HTERT RPE-1 (cell line): ENCODE measurements around the gene MOB3A.
"Not testable (repeated sequence)": the region's sequence is repeated elsewhere in the genome, so short reads cannot be mapped to it uniquely, and the experiment has no call there.

Experiments used
- in situ Hi-C: fragments of 300-500 bp; cut with MboI; formaldehyde crosslinking; loops from 4 replicates; pipeline ENCODE4 v1.14.3; 2020; ENCODE audit warnings: low sequenced_read_pairs

MOB3A gene

DNA sequence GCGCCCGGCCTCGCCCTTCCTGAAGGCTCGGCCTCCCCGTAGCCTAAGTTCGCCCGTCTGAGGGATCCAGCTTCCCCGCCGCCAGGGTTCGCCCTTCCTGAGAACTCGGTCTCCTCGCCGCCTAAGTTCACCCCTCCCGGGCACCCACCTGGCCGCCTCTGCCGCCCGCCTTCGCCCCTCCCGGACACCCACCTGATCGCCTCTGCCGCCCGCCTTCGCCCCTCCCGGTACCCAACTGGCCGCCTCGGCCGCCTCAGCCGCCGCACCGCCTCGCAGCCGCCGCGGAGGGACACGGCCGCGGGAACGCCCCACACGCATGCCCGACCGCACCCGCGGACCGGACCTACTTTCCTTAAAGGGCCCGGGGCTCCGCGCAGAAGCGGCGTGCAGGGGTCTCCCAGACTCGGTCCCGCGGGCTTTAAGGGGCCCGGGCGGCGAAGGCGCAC is at the start of gene MOB3A:
TSS of gene MOB3A (minus strand) at position 293 of the 446 bp plus-strand sequence. CDS start 17,766 bp downstream, outside the sequence.
- in situ Hi-C loops: no loop called here

DNA sequence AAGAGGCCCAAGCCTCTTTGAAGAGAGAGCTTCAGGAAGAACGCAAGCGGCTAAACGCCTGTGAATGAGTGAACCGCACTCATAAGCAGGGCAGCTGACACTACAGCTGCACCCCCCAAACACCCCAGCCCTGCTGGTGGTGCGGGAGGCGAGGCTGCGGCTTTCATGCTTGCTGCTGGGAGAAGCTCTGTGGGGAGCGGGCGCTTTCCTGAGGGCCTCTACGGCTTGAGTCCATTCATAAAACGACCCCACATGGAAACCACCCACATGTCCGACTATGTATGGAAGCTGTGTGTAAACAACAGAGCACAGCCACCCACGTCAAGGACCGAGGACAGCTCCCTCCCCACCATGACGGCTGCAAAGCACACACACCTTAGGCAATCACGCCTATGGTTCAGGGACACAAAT is 49.7 kb upstream of the MOB3A start:
- in situ Hi-C loops: no loop called here

DNA sequence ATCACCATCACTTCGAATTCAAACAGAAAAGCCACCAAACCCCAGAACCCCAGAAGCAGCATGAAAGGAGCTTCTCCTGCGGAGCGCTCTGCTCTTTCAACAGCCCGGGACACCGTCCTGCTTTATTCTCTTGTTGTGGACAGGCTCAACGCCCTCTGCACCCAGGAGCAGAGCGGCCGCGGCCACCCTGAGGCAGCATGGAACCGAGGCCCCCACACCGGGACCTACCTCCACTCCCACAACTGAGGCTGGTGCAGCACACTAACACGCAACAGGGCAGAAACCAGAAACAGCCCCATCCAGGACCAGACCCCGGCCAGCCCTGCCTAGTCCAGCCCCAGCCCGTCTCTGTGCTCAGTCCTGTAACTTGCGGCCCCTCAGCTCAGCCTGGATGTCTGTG is 48.1 kb upstream of the MOB3A start:
- in situ Hi-C loops: no loop called here

DNA sequence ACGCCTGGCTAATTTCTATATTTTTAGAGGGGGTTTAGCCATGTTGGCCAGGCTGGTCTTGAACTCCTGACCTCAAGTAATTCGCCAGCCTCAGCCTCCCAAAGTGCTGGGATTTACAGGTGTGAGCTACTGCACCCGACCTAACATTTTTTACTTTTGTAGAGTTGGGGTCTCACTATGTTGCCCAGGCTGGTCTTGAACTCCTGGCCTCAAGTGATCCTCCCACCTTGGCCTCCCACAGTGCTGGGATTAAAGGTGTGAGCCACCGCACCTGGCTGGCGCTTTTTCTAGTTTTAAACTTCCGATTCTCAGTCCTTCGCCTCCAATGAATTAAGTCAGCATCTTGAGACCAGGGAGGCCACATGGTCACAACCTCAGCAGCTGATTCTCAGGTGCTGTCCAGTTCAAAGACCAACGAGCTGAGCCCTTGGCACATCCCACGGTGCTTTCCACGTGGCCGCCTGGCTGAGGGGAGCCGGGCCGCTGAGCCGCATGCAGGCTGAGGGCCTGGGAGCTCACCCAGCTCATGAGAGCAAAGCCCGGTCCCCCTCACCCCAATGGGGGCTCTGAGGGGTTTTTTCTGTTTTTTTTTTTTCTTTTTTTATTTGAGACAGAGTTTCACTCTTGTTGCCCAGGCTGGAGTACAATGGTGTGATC is 46.2 kb upstream of the MOB3A start:
- in situ Hi-C loops: no loop called here

DNA sequence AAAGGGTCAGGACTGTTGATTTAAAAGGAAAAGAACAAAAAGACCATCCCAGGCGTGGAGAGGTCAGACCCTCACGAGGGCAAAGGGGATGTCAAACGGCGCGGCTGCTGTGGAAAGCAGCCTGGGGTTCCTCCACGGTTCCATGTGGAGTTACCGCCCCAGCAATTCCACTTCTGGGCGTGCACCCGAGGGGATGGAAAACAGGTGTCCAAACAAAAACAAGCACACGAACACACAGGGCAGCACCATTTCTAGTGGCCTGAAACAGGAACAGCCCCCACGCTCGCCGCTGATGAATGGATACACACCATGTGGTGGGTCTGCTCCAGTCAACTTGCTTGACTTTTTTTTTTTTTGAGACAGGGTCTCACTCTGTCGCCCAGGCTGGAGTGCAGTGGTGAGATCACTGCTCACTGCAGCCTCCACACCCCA is 44.0 kb upstream of the MOB3A start:
- in situ Hi-C loops: no loop called here

DNA sequence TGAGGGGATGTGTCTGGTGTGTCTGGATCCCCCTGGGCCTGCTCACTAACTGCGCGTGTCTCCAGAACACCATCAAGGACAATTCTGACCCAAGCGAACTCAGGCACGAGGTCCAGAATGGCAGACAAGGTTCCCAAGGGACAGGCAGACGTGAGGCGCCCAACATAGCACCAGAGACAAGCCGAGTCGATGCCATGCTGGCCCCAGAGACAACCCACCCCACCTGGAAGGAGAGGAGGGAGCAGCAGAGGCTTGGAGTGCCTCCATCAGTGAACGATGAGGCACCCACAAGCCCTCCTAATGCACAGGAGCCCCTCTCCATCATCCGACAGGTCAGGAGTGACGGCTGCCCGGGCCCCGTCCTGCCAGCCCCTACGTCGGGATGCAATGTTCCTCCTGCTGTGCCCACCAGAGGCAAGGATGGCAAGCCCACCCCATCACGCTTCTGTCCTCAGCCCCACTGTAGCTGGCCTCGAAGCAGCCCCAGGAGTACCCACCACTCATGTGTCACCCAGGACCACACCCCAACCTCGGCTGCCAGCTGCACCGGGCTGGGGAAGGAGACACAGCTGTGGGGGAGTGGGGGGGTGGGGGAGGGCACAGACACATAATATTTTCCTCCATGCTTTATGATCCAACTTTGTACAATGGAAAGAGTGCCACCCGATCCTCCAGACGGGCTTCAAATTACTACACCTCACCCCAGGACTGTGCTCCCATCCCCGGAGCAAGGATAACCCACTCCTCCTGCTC is 43.4 kb upstream of the MOB3A start:
- in situ Hi-C loops: no loop called here

DNA sequence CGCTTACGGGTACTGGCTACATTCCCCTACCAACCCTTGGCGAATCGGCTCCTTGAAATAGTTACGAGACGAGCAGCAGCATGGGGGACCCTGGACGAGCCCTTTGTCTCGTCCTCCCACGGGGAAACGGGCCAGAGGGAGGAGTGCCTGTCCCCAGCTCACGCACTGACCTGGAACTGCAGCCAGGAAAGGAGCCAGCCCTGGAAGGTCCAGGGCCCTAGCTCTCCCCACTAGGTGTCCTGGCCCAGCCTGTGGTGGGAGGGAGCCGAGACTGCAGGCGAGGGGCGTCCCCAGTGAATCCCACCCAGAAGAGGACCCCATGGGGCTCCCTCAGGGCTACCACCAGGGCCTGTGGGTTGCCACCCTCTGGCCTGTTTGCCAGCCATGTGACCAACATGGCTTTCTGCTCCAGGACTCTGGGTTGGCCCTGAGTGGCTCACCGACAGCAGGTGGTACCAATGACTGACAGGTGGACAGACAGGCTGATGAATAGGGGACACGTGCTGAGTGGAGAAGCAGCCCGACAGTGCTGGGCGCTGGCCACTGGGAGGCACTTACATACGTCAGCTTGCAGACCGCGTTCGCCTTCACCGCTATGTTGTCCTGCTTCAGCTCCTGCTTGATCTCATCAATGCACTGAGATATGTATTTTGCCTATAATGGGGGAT is 42.1 kb upstream of the MOB3A start:
- in situ Hi-C loops: no loop called here

DNA sequence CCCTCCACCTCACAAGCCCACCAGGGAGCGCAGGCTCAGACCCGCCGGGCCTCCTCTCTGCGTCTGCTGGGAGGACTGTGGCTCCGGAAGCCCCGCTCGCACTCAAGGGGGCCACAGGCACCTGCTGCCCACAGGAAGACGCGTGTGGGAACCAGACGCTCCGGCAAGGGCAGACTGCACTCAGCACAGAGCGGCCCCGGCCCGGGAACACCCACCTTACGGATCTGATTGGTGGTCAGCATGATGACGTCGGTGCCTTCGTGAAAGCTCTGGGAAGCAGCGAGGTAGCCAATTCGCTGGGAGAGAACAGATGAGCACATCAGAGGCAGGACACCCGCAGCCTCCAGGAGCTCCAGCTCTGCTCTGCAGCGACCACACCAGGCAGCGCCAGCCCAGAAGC is 40.7 kb upstream of the MOB3A start:
- in situ Hi-C loops: no loop called here

DNA sequence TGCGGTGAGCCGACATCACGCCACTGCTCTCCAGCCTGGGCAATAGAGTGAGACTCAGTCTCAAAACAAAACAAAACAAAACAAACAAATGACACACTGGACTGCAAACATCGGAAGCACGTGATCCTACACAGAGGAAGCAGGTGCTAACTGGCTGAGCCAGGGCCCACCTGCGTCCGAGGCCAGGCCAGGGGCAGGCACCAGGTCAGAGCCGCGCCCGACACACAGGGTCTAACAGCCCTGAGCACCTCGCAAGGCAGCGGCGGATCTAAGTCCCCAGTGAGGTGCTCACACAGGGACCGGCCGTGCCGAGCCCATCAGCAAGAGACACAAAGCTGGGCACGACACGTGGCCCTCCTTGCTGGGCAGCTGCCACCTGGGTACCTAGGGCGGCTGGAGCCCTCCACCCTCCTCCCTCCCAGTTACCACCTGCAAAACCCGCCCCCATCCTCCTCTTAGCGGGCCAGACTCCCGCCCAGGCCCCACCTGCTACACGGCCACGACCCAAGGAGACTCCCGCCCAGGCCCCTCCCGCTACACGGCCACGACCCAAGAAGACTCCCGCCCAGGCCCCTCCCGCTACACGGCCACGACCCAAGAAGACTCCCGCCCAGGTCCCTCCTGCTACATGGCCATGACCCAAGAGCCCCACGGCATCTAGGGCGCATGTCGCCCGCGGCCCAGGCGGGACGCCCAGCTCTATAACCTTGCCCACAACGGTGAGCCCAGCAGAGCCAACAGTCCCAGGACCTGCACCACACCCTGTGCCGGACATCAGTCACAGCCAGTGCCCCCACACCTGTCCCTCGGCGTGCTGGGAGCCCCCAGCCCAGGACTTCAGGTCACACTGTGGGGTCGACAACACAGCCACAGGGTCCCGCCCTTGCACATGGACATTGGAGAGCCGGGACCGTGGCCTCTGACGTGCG is 39.6 kb upstream of the MOB3A start:
- in situ Hi-C loops: no loop called here

DNA sequence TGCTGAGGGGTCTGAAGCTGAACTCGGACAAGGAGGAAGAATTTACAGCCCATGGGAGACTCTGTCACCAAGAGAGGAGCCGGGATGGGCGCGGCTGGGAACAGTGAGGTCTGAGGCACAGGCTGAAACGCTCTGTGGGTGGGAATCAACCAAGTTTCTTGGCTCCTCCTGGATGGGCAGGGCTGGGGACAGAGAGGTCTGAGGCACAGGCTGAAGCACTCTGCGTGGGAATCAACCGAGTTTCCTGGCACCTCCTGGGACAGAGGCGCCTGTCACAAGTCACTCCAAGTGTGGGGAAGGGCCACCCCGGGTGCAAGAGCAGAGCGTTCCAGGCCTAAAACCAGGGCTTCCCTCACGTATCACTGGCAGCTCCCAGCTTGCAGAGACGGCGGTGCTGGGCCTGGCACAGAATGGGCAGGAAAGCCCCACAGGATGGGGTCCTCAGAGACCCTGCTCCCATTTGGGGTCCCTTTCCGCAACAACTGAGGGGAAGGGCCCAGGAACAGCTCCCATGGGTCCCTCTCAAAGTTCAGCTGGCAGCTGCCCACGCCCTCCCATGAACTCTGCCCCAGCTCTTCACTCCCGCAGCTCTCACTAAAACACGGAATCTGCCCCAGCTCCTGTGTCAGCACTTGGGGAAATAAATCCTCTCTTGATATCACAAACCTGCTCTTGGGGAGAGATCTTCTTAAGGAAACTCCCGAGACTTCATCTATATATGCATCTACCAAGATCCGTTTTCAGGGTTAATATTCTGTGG is 36.8 kb upstream of the MOB3A start:
- in situ Hi-C loops: no loop called here

DNA sequence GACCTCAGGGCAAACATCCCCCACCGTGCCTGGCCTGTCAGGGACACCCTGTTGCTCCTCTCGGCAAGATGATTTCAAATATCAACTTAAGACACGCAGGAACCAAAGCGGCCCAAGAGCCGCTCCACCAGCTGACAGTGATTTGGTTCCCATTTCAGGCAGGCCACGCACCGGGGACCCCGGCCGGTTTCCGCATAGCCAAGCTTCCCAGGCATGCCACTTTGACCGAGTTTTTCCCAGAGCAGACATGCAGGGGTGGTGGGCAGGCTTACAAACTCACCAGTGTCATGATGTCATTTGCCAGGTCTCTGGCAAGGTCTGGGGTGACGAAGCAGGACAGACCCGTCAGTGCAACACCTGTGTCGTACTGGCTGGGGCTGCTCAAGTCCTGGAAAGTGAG is 36.1 kb upstream of the MOB3A start:
- in situ Hi-C loops: no loop called here

DNA sequence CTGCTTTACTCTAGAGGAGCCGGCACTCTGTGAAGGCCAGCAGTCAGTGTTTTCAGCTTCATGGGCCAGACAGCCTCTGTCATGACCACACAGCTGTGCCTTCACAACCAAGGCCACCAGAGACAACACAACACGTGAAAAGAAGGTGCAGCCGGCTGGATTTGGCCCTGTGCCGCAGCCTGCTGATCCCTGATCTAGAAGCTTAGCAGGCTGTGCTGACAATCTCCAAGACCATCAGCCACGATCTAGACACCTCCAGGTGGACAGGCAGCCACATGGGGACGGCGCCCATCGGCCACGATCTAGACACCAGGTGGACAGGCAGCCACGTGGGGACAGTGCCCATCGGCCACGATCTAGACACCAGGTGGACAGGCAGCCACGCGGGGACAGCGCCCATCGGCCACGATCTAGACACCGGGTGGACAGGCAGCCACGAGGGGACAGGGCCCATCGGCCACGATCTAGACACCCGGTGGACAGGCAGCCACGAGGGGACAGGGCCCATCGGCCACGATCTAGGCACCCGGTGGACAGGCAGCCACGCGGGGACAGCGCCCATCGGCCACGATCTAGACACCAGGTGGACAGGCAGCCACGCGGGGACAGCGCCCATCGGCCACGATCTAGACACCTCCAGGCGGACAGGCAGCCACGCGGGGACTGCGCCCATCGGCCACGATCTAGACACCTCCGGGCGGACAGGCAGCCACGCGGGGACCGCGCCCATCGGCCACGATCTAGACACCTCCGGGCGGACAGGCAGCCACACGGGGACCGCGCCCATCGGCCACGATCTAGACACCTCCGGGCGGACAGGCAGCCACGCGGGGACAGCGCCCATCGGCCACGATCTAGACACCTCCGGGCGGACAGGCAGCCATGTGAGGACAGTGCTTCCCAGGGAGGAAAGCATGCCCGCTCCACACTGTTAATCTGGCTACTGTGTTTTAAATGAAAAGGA is 35.2 kb upstream of the MOB3A start:
- in situ Hi-C loops: not testable (repeated sequence)

DNA sequence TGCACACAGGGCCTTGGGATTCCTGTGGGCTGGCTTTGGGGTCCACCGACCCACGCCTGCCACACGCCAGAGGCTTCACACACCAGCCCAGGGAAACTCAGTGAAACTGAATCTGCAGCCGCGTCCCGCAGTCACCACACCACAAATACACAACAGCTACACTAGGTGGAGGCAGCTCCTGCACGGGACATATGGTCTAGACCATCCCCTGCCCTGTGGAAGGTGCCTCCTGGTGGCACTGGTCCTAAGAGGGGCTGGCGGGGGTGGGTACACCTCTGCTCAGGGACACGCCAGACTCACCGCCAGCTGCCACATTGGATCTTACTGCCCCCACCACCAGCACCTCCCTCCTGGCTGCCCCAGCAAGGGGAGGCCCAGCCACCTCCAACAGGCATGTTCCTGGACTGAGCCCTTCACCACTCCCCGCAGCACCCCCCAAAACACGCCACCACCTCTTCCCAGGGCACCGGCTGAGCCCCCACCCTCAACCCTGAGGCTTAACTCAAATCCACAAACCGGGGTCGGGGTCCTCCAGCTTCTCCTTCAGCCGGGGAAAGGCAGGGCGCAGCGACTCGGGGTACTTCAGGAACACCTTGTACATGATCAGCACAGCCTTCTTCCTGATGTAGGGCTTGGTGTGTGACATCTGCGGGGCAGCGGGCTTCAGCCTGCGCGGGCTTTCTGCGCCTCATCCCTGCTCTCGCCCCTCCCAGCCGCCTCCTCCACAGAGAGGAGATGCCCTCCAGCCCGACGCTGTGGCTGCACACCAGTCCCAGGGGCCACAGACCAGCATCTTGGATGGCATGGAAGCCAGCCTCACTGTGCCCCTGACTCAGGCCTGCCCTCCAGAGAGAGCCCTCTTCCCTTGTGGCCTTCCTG is 34.0 kb upstream of the MOB3A start:
- in situ Hi-C loops: no loop called here

DNA sequence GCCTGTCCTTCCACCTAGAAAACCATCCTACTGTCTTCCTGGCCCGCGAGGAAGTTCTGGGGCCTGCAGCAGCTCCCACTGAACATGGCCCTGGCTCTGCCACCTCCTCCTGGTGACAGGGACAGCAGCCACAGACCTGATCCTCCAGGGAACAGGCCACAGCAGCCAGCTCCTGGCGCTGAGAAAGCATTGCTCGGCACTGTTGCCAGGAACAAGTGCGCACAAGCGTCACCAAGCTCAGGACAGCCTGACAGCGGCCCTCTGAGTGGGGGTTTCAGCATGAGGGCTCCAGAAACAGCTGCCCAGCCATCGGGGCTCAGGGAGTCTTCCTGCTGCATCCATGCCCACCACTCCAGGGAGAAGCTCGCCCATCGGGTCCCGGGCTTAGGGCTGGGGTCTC is 33.4 kb upstream of the MOB3A start:
- in situ Hi-C loops: no loop called here

DNA sequence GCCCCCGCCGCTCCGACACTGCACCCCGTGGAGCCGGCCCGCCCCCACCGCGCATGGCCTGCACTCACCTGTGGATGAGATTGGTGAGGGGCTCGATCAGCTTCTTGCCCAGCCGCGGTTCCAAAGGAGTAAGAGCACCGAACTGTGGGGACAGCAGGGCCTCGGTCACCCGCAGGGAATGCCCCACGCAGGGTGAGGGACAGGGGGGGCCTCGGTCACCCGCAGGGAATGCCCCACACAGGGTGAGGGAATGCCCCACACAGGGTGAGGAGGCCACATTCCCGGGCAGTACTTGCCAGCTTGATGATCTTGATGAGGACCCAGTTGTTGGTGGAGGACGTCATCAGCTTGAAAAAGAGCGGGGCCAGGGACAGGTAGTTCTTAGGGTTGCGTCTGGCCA is 32.9 kb upstream of the MOB3A start:
- in situ Hi-C loops: no loop called here

DNA sequence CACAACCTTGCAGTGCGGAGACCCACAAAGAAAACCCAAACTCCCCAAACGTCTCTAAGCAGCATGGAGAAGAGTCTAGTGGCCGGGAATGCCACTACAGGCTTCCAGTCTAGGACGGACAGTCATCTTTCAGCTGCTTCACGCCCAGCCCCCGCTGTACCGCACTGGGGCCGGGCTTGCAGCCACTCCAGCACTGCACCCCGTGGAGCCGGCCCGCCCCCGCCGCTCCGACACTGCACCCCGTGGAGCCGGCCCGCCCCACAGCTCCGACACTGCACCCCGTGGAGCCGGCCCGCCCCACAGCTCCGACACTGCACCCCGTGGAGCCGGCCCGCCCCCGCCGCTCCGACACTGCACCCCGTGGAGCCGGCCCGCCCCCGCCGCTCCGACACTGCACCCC is 32.1 kb upstream of the MOB3A start:
- in situ Hi-C loops: not testable (repeated sequence)

DNA sequence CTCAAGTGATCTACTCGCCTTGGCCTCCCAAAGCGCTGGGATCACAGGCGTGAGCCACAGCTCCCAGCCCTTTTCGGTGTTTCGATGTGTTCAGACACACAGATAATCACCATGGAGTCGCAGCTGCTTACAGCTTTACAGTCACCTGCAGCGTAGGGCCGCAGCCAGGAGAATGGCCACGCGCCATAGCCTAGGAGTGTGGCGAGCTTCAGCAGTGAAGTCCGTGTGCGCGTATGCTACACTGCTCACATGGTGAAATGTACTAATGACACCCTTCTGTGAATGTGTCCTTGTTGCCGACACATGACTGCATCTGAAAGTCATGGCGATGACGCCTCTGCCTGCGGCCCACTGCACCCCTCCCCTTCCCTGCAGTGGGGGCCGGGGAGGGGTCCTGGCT is 31.6 kb upstream of the MOB3A start:
- in situ Hi-C loops: no loop called here

DNA sequence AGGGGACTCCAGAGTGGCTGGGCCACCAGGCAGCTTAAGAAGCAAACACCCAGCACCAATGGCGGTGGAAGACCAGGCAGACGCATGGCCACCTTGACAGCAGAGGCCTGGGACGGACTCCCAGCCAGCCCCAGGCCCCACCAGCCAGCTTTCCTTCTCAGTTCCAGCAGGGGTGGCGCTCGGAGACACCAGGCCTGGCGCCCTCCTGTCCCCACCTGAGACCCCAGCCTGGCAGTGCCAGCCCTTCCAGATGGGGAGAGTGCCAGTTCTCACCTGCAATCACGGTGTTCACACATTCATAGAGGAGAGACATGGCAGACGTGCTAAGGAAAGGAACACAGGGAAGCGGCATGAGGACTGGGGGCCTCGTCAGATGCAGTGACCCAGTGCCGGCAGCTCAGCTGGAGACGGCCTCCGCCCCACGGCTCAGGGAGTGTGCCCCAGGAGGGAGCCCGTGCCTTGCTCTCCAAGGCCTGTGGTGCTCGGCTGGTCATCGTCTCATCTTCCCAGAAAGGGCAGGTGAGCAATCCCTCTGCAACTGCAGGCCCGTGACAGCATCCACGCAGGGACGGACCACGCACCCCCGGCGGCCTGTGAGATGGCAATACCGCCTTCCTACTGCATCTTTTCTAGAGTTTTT is 30.9 kb upstream of the MOB3A start:
- in situ Hi-C loops: no loop called here
